ENCODE measurements around the gene CNTD1.

The CNTD1 gene

GRCh38 chr17:42795465-42795864 is 3.2 kb upstream of the CNTD1 start:
- H3K9me3 ChIP-seq (ENCODE audit: low read depth, low read length), result no peaks in the 10 kb centered on the region
- no peak overlapping the region for H3K27ac ChIP-seq
- DNase-seq (ENCODE audit: low read depth, low spot score), result no peak
- H3K4me3 ChIP-seq, result no peak overlapping the region
- H3K9ac ChIP-seq (ENCODE audit: insufficient read length), result no peak overlapping the region
- no peak for TF ChIP-seq FOXP2 (optimal IDR thresholded peaks at IDR 0.05; ENCODE audit: control extremely low read depth, extremely low read length, insufficient read depth)
- TF ChIP-seq POLR2AphosphoS5 (IDR thresholded peaks at IDR 0.05; ENCODE audit: borderline replicate concordance, low read depth, low read length), result no peak
- TF ChIP-seq EZH2 (IDR thresholded peaks at IDR 0.05), result no peak
- no peaks in the 10 kb centered on the region for H3K36me3 ChIP-seq (ENCODE audit: insufficient read depth, low read length)

- Histone ChIP-seq H3K4me3 (no peak overlapping the region), H3K27ac (no peak overlapping the region), H3K9me3 (ENCODE audit: low read depth, low read length) (no peaks in the 10 kb centered on the region), H3K36me3 (ENCODE audit: insufficient read depth, low read length) (no peaks in the 10 kb centered on the region), H3K9ac (ENCODE audit: insufficient read length) (no peak overlapping the region)
- no peak for DNase-seq (ENCODE audit: low read depth, low spot score)
- TF ChIP-seq EZH2 (IDR thresholded peaks at IDR 0.05), result no peak
- TF ChIP-seq FOXP2 (optimal IDR thresholded peaks at IDR 0.05; ENCODE audit: control extremely low read depth, extremely low read length, insufficient read depth), result no peak
- no peak for TF ChIP-seq POLR2AphosphoS5 (IDR thresholded peaks at IDR 0.05; ENCODE audit: borderline replicate concordance, low read depth, low read length)
These were observed 2.4 kb upstream of the CNTD1 start for GRCh38 chr17:42796066-42796758.

- peak overlapping the region; percentile 96 for H3K4me3 ChIP-seq
- H3K27ac ChIP-seq, result no peak overlapping the region
- no peak for TF ChIP-seq EZH2 (IDR thresholded peaks at IDR 0.05)
- no peak for TF ChIP-seq FOXP2 (optimal IDR thresholded peaks at IDR 0.05; ENCODE audit: control extremely low read depth, extremely low read length, insufficient read depth)
- no peak for TF ChIP-seq POLR2AphosphoS5 (IDR thresholded peaks at IDR 0.05; ENCODE audit: borderline replicate concordance, low read depth, low read length)
- peak overlapping the region; percentile 94 for H3K9ac ChIP-seq (ENCODE audit: insufficient read length)
- H3K9me3 ChIP-seq (ENCODE audit: low read depth, low read length), result no peaks in the 10 kb centered on the region
- no peaks in the 10 kb centered on the region for H3K36me3 ChIP-seq (ENCODE audit: insufficient read depth, low read length)
- no peak for DNase-seq (ENCODE audit: low read depth, low spot score)
These were observed 1.3 kb upstream of the CNTD1 start for GRCh38 chr17:42797067-42798007.

- Histone ChIP-seq H3K9ac (ENCODE audit: insufficient read length) (peak overlapping the region; percentile 94), H3K36me3 (ENCODE audit: insufficient read depth, low read length) (no peaks in the 10 kb centered on the region), H3K4me3 (peak overlapping the region; percentile 96), H3K9me3 (ENCODE audit: low read depth, low read length) (no peaks in the 10 kb centered on the region), H3K27ac (no peak overlapping the region; the same call in 1 of the 2 replicates)
- TF ChIP-seq FOXP2 (optimal IDR thresholded peaks at IDR 0.05; ENCODE audit: control extremely low read depth, extremely low read length, insufficient read depth) (no peak), POLR2AphosphoS5 (IDR thresholded peaks at IDR 0.05; ENCODE audit: borderline replicate concordance, low read depth, low read length) (no peak), EZH2 (IDR thresholded peaks at IDR 0.05) (no peak)
- DNase-seq (ENCODE audit: low read depth, low spot score), result no peak
These were observed 664 bp upstream of the CNTD1 start for GRCh38 chr17:42798011-42798382.

GRCh38 chr17:42803074-42803883 is 4.6 kb downstream of the CNTD1 start:
- H3K4me3 ChIP-seq, result no peak overlapping the region
- H3K9ac ChIP-seq (ENCODE audit: insufficient read length), result no peak overlapping the region

GRCh38 chr17:42804918-42805367 is 6.3 kb downstream of the CNTD1 start:
- TF ChIP-seq EZH2 (IDR thresholded peaks at IDR 0.05) (no peak), POLR2AphosphoS5 (IDR thresholded peaks at IDR 0.05; ENCODE audit: borderline replicate concordance, low read depth, low read length) (no peak), FOXP2 (optimal IDR thresholded peaks at IDR 0.05; ENCODE audit: control extremely low read depth, extremely low read length, insufficient read depth) (no peak)
- Histone ChIP-seq H3K27ac (no peak overlapping the region), H3K36me3 (ENCODE audit: insufficient read depth, low read length) (no peaks in the 10 kb centered on the region), H3K9me3 (ENCODE audit: low read depth, low read length) (no peaks in the 10 kb centered on the region), H3K9ac (ENCODE audit: insufficient read length) (no peak overlapping the region), H3K4me3 (no peak overlapping the region)
- DNase-seq (ENCODE audit: low read depth, low spot score), result no peak

More at GRCh38 chr17:42803074-42803883, 4.6 kb downstream of the CNTD1 start:
- no peak for DNase-seq (ENCODE audit: low read depth, low spot score)
- no peaks in the 10 kb centered on the region for H3K9me3 ChIP-seq (ENCODE audit: low read depth, low read length)
- TF ChIP-seq FOXP2 (optimal IDR thresholded peaks at IDR 0.05; ENCODE audit: control extremely low read depth, extremely low read length, insufficient read depth) (no peak), EZH2 (IDR thresholded peaks at IDR 0.05) (no peak), POLR2AphosphoS5 (IDR thresholded peaks at IDR 0.05; ENCODE audit: borderline replicate concordance, low read depth, low read length) (no peak)
- H3K27ac ChIP-seq, result no peak overlapping the region
- no peaks in the 10 kb centered on the region for H3K36me3 ChIP-seq (ENCODE audit: insufficient read depth, low read length)

- H3K9me3 ChIP-seq (ENCODE audit: low read depth, low read length), result no peaks in the 10 kb centered on the region
- H3K4me3 ChIP-seq, result no peak overlapping the region
- peaks cover 5% of the 10 kb centered on the region; the same call in 1 of the 2 replicates for H3K36me3 ChIP-seq (ENCODE audit: insufficient read depth, low read length)
- H3K27ac ChIP-seq, result no peak overlapping the region
- TF ChIP-seq POLR2AphosphoS5 (IDR thresholded peaks at IDR 0.05; ENCODE audit: borderline replicate concordance, low read depth, low read length) (no peak), FOXP2 (optimal IDR thresholded peaks at IDR 0.05; ENCODE audit: control extremely low read depth, extremely low read length, insufficient read depth) (no peak), EZH2 (IDR thresholded peaks at IDR 0.05) (no peak)
- no peak for DNase-seq (ENCODE audit: low read depth, low spot score)
- no peak overlapping the region for H3K9ac ChIP-seq (ENCODE audit: insufficient read length)
These were observed 7.6 kb downstream of the CNTD1 start for GRCh38 chr17:42806249-42806648.
